ENCODE measurements around the gene NALF2.

Gene NALF2

DNA sequence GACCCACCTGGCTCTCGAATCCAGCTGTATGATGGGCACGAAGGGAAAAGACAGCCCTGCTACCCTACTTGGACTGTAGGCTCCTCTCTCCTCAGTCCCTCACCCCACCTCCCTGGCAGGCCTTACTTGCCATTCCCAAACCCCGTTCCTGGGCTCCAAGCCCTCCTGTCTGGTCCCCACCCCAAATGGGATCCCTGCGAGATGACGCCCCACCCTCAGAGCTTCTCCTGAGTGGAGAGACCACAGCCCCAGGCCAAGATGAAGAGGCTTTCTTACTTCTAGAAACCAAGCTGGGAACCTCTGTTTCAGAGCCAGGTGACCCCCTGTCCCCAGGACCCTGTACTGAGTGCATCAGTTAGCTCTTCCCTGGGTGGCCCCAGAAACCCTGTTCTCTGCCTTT, 4.5 kb downstream of the NALF2 start:
- H3K4me3 Mint-ChIP-seq: no peak overlapping the region
- H3K36me3 Mint-ChIP-seq: no peaks in the 10 kb centered on the region
- peak overlapping the region; percentile 87 for H3K27ac Mint-ChIP-seq
- H3K4me1 Mint-ChIP-seq: no peaks in the 10 kb centered on the region
- no peaks in the 10 kb centered on the region for H3K9me3 Mint-ChIP-seq
- H3K27me3 Mint-ChIP-seq: peaks cover 9% of the 10 kb centered on the region

DNA sequence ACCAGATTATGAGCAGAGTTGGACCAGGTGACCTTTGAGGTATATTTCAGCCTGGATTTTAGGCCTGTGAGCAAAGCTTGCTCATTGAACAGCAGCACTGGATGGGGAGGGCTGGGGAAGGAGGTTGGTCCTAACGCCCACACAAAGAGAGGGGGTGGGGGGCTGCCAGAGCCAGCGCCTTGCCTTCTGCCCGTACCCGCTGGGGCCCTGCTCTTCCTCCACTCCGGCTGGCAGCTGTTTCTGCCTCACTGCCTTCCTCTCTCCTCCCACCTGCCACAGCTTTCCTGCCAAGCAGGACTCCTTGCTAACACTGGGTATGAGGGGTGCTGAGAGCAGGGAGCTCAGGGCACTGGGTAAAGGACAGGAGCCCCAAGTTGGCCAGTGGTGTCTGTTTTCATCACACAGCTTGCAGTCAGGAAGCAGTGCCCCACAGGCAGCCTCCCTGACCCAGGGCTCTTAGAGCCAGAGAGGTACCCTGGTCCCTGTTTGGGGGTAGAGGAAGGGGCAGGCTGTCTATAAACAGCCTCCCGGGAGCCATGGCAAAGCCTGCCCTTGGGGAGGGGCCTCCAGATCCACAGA, 6.1 kb downstream of the NALF2 start:
- Mint-ChIP-seq H3K36me3 (no peaks in the 10 kb centered on the region), H3K9me3 (no peaks in the 10 kb centered on the region), H3K27me3 (peaks cover 9% of the 10 kb centered on the region), H3K4me3 (no peak overlapping the region), H3K27ac (no peak overlapping the region), H3K4me1 (no peaks in the 10 kb centered on the region)

DNA sequence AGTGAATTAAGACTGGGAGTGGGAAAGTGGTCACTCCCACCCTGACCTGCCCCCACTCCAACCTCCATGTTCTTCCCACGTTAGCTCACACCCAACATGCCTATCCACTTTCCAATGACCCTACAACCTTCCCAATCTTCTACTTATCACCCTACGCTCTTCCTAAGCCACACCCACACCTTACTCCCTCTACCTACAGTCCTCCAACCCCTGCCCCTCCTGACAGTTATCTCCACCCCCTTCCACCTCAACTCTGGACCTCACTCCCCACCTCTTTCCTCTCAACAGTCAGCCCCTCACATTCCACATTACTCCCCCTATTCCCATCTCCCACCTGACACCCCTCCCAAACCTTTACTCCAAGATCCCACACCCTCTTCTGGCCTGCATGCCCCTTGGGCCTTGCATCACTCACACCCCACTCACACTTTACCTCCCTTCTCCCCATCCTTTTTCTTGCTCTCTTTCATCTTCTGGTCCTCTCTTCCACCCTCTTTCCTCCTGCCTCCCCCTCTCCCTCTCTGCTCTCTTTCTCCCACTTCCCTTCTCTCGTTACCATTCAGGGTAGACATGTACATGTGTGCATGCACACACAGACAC, 6.9 kb downstream of the NALF2 start:
- no peak overlapping the region for H3K4me3 Mint-ChIP-seq
- H3K27me3 Mint-ChIP-seq: peaks cover 7% of the 10 kb centered on the region
- H3K27ac Mint-ChIP-seq: no peak overlapping the region
- no peaks in the 10 kb centered on the region for H3K9me3 Mint-ChIP-seq
- H3K36me3 Mint-ChIP-seq: no peaks in the 10 kb centered on the region
- H3K4me1 Mint-ChIP-seq: no peaks in the 10 kb centered on the region

DNA sequence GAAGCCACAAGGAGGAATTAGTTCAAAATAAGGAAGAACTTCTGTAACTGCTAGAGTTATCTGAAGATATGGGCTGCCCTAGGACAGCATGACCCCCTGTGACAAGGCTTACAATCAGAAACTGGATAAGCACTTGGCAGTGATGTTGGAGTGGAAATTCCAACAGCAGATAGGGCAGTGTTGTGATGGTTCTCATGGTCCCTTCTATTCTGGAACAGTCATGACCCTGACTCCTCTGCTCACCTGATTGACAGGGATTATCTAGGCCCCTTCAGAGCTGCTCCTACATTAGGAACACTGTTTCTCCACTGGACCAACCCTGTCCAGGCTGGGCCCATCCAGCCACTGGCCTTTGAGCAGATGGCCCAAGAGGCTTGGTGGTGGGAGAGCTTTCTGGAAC, 17.9 kb downstream of the NALF2 start:
- no peaks in the 10 kb centered on the region for H3K9me3 Mint-ChIP-seq
- no peak overlapping the region for H3K4me3 Mint-ChIP-seq
- H3K4me1 Mint-ChIP-seq: no peaks in the 10 kb centered on the region
- no peak overlapping the region for H3K27ac Mint-ChIP-seq
- no peaks in the 10 kb centered on the region for H3K27me3 Mint-ChIP-seq
- no peaks in the 10 kb centered on the region for H3K36me3 Mint-ChIP-seq

DNA sequence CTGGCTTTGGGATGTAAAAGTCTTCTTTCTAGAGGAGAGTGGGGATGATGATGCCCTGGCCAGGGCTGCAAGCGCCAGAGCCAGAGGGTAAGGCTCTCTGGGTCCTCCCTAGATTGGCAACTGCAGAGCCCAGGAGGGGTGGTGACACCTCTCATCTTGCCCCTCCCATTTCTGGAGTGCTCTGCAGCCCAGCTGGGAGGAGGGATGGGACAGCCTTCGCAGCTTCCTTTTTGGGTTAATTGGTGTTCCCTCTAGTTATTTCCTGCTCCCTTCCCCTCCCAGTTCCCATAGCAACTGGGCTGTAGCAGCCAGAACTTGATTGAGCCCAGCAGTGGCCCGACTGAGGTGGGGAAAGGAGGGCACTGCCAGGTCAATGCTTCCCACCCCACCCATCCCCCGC, 19.2 kb downstream of the NALF2 start:
- no peaks in the 10 kb centered on the region for H3K36me3 Mint-ChIP-seq

DNA sequence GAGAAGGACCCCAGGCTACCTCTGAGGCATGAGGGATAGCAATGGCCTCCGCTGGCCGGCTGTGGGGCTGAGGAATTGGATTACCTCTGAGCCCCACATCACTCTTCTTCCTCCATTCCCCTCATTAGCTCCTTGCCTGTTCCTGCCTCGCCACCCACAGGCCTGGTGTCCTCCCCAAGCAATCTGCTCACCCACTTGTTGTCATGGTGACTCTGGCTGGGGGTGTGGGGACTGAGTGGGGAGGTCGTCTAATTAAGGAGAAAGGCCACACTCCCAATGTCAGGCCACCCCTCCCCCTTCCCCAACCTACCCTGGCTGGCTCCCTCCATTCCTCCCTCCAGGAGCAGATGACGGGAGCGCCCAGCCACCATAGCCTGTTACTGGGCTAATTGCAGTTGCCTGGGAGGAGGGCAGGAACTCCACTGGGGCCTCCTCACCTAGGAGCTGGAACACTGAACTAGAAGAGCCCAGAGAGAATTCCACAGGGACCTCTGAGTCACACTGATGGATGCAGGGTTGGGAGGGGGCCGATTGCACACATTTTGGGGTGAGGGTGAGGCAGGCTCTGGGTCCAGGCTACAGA, 20.7 kb downstream of the NALF2 start:
- Mint-ChIP-seq H3K4me1 (no peaks in the 10 kb centered on the region), H3K27me3 (no peaks in the 10 kb centered on the region), H3K4me3 (no peak overlapping the region), H3K27ac (no peak overlapping the region), H3K36me3 (no peaks in the 10 kb centered on the region), H3K9me3 (no peaks in the 10 kb centered on the region)

More for the DNA sequence above, 19.2 kb downstream of the NALF2 start:
- Mint-ChIP-seq H3K27ac (no peak overlapping the region), H3K9me3 (no peaks in the 10 kb centered on the region), H3K4me1 (no peaks in the 10 kb centered on the region), H3K4me3 (no peak overlapping the region), H3K27me3 (no peaks in the 10 kb centered on the region)

DNA sequence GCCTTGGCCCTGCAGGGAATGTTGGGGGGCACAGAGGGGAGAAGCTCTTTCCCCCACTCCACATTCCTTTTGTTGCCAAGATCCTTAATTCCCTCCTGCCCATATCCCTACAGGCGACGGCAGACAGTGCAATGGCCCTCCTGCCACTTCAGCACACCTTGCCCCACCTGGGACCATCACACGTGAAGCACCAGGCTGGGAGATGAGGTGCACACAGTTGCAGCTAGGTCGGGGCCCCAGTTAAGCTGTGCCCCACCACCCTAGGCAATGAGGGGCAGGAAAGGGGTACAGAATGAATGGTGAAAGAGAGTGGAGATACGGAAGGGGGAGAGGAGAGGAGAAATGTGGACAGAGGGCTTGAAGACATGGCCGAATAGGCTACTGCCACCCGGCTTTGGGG, 26.2 kb downstream of the NALF2 start:
- Mint-ChIP-seq H3K27me3 (no peaks in the 10 kb centered on the region), H3K9me3 (no peaks in the 10 kb centered on the region), H3K4me1 (no peaks in the 10 kb centered on the region), H3K4me3 (no peak overlapping the region), H3K36me3 (no peaks in the 10 kb centered on the region), H3K27ac (no peak overlapping the region)

DNA sequence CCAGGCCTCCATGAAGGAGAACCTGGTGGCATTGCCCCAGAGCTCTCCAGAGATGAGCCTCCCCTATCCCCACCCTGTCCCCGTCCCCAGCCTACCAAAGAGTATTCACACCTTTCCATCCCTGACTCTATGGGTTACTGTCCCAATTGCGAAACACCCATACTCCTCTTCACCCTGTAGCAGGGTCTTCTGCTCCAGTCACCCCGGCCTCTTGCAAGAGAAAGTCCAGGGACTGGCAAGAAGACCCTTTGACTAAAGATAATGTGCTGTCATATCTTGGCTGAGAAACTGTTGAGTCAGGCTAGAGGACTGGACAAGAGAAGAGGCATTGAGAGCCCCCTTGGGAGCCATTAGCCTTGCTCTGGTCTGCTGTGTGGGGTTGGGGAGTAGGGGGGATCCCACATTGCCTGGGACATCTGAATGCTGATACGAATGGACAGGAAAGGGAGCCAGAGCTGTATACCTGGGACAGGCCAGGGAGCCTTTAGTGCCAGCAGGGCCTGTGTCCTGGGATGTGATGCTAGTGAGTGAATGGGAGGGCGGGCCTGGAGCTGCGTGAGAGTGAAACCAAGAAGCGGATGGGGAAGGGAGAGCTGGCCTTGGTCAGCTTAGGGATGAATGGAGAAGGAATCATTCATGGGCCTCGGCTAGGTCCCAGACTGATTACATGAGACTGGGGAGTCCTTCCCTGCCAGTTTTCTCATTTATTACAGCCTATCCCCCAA, 27.1 kb downstream of the NALF2 start:
- no peaks in the 10 kb centered on the region for H3K36me3 Mint-ChIP-seq
- H3K27ac Mint-ChIP-seq: no peak overlapping the region
- no peak overlapping the region for H3K4me3 Mint-ChIP-seq
- H3K27me3 Mint-ChIP-seq: no peaks in the 10 kb centered on the region
- H3K4me1 Mint-ChIP-seq: no peaks in the 10 kb centered on the region
- H3K9me3 Mint-ChIP-seq: no peaks in the 10 kb centered on the region

DNA sequence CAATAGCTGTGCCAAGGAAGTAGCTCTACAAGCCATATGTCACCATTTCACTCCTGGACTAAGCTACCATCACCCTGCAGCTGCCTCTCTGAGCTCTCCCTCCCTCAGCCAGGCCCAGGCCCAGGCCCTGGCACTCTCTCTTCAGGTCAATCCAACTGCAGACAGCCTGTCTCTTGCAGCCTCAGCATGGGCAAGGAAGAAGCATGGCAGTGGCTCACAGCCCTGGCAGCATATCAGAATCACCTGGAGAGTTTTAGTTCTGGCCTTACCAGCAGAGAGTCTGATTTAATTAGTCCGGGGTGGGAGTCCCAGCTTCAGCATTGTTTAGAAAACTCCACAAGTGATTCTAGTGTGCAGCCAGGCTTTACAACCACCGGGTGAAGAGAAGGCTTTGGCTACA, 31.5 kb downstream of the NALF2 start:
- no peaks in the 10 kb centered on the region for H3K9me3 Mint-ChIP-seq
- H3K4me3 Mint-ChIP-seq: no peak overlapping the region
- peaks cover 12% of the 10 kb centered on the region for H3K4me1 Mint-ChIP-seq
- H3K27ac Mint-ChIP-seq: no peak overlapping the region
- no peaks in the 10 kb centered on the region for H3K36me3 Mint-ChIP-seq
- H3K27me3 Mint-ChIP-seq: no peaks in the 10 kb centered on the region

DNA sequence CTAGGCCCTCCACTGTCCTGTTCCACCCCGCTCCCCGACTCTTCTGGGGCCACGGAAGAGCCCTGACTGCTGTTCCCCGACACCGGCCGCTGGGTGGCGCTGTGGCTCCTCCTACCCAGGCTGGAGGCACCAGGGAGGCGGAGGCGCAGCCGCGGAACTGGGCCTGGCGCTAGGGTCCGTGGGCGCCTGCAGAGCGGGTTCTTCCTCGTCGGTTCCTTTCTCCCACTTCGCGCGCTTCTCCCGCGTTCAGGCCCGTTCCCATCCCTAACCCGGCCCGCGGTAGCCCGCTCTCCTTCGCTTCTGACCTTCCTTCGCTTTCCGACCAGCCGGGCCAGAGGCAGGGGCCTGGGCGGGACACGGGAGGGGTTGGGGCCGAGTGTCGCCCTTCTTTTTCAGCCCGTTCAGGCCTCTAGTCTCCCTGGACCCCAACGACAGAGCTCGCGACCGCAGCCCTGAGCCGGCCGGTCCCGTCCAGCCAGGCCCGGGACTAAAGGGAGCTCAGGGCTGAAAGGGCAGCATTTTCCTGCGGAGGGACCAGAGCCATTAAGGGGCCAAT, 34.3 kb downstream of the NALF2 start:
- Mint-ChIP-seq H3K27me3 (no peaks in the 10 kb centered on the region), H3K4me3 (peak overlapping the region; percentile 24), H3K36me3 (no peaks in the 10 kb centered on the region), H3K9me3 (no peaks in the 10 kb centered on the region), H3K4me1 (peaks cover 12% of the 10 kb centered on the region), H3K27ac (no peak overlapping the region)

DNA sequence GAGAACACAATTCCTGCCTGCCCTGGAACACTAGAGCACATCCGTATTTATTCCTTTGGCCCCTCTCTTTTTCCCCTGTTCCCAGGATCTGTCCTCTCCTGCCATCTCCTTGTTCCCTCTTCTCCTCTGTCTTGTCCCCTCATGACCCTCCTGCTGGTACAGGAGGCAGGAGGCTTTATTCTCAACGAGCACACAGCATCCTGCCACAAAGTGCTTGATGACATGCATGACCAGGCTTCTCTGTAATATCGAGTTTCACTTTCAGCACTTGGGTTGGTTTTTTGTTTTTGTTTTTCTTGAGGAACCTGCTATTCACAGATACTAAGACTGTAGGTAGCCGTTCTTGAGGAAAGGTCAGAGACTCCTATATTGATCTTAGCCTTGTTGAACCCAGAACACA, 35.3 kb downstream of the NALF2 start:
- Mint-ChIP-seq H3K9me3 (no peaks in the 10 kb centered on the region), H3K27ac (no peak overlapping the region), H3K36me3 (no peaks in the 10 kb centered on the region), H3K4me1 (peaks cover 12% of the 10 kb centered on the region), H3K4me3 (peak overlapping the region; percentile 24), H3K27me3 (no peaks in the 10 kb centered on the region)

DNA sequence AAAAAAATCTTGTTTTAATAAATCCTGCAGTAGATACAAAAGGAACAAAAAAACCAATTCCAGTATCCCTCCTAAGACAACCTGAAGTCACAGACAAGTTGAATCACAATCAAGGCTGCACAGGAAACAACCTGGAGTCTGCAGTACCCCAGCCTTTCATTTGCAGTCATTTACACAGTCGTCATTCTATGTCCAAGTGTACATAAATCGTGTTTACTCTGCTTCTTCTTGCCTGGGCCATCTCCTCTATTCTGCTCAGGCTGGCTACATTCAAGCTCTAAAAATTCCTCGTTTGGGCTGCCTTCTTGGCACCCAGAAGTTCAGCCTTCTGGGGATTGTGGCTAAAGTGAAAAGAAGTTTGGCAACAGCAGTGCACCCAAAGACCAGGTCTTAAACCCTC, 37.8 kb downstream of the NALF2 start:
- Mint-ChIP-seq H3K27me3 (no peaks in the 10 kb centered on the region), H3K4me1 (peaks cover 12% of the 10 kb centered on the region), H3K36me3 (no peaks in the 10 kb centered on the region), H3K9me3 (no peaks in the 10 kb centered on the region), H3K4me3 (no peak overlapping the region), H3K27ac (no peak overlapping the region)

DNA sequence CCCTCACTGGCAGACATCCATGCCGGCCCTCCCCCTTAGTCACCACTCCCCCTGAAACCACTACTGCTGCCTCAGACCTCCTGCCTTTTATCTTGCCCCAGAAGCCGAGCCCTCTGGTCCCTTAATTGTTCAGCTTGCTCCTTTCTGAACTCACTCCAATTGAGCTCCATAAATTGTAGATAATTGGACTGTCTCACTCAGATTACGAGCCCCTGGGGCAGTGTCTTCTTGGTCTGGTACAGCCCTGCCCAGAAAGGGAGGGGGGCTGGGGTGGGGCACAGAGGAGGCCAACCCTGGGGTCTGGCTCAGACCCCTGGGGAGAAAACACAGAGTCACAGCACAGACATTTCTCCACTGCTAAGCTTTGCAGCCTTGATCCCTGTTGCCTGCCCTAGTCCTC, 39.4 kb downstream of the NALF2 start:
- H3K9me3 Mint-ChIP-seq: no peaks in the 10 kb centered on the region

DNA sequence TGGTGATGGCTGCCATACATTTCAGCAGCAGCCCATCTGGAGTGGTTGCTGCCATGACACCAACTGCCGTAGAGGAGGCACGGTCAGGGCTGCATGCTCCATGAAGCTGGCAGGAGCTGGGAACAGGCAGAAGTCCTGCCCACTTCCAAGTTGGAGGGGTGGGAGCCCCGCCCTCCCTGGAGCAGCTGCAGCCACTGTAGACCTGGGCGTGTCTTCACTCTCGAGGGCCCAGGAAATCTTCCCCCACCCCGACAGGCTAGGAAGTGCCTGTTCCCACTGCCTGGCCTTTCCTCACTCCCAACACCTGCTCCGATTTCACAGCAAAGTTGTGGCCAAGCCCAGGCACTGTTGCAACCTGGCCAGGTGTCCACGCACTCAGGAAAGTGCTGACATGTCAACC, 42.3 kb downstream of the NALF2 start:
- Mint-ChIP-seq H3K4me1 (no peaks in the 10 kb centered on the region), H3K27me3 (no peaks in the 10 kb centered on the region), H3K36me3 (no peaks in the 10 kb centered on the region), H3K4me3 (no peak overlapping the region), H3K9me3 (no peaks in the 10 kb centered on the region), H3K27ac (no peak overlapping the region)

More for the DNA sequence above, 39.4 kb downstream of the NALF2 start:
- no peak overlapping the region for H3K27ac Mint-ChIP-seq
- H3K4me3 Mint-ChIP-seq: no peak overlapping the region
- no peaks in the 10 kb centered on the region for H3K27me3 Mint-ChIP-seq
- peaks cover 12% of the 10 kb centered on the region for H3K4me1 Mint-ChIP-seq
- no peaks in the 10 kb centered on the region for H3K36me3 Mint-ChIP-seq

DNA sequence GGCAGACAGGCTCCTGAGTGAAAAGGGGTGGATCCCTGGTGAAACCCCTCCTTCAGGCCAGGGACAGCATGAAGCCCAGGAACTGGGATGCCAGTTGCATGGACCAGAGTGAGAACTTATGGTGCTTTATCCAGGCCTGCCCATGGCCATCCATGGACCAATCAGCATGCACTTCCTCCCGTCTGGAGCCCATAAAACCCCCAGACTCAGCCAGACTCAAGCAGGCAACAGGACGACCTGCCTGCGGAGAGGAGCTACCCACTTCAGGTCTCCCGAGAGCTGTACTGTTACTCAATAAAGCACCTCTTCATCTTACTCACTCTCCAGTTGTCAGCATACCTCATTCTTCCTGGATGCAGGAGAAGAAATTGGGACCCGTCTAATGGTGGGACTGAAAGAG, 42.9 kb downstream of the NALF2 start:
- Mint-ChIP-seq H3K36me3 (no peaks in the 10 kb centered on the region), H3K4me1 (no peaks in the 10 kb centered on the region), H3K27me3 (no peaks in the 10 kb centered on the region), H3K27ac (no peak overlapping the region), H3K4me3 (no peak overlapping the region), H3K9me3 (no peaks in the 10 kb centered on the region)

DNA sequence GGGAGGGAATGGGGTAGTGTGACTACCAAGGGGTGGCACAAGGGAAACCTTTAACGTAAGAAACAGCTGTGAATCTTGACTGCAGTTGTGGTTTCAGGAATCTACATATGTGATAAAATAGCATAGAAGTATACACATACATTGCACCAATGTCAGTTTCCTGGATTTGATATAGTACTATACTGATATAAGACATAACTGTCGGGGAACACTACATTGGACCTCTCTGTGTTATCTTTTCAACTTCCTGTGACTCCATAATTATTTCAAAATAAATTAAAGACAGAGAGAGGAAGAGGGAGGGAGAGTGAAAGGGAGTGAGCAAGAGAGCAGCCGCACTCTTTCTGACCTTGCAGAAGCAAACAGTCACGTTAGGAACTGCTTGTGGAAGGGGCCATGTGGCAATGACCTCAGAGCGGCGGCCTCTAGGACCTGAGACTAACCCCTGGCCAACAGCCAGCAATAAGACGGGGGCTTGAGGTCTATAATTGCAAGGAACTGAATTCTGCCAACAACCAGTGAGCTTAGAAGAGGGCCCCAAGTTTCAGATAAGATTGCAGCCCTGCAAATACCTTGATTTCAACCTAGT, 47.4 kb downstream of the NALF2 start:
- Mint-ChIP-seq H3K4me3 (no peak overlapping the region), H3K27ac (no peak overlapping the region), H3K27me3 (no peaks in the 10 kb centered on the region), H3K4me1 (no peaks in the 10 kb centered on the region), H3K9me3 (no peaks in the 10 kb centered on the region), H3K36me3 (no peaks in the 10 kb centered on the region)

All from activated naive CD4-positive, alpha-beta T cell treated with anti-CD3 and anti-CD28 coated beads, Interleukin-2, amount 50 U/mL, for 24 hours (primary cell).